ENCODE data around the gene LRRC27.

The LRRC27 gene

DNA sequence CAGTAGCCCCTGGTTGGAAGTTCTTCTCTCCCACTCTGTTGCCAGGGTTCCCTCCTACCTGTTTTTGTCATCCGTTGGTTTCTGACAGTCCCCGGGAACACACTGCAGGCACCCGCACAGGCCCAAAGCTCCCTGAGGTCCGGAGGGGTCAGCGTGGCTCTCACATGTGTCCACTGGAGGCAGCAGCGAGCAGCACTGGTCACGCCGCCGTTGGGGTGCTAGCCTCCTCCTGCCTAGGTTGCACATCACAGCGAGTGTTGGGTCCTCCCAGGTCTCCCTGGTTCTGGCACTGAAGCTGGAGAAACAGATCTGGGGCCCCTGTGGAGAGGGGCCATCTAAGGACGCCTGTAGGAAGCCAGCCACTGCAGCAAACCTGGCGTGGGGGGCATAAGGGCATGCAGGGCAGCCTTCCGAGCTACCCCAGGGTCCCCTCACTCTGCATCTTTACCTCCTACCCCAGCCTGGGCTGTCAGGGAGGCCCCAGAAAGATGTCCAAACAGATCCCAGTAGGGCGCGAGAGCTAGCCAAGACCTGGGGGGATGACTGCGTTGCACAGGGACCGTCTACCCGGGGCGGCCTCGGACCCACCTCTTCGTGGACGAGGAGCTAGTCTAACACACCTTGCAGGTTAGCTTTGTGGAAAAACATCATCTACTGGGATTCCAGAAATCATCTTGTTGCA lies 28.9 kb downstream of the LRRC27 start:
- Histone ChIP-seq H3K27ac (ENCODE audit: low read depth, low read length, poor library complexity, severe bottlenecking) (no peak overlapping the region), H2AFZ (ENCODE audit: low read length) (no peak overlapping the region), H3K4me2 (ENCODE audit: low read length) (no peak overlapping the region), H3K79me2 (ENCODE audit: insufficient read depth, low read length) (no peaks in the 10 kb centered on the region), H3F3A (ENCODE audit: insufficient read depth, low read length) (no peaks in the 10 kb centered on the region), H3K9ac (ENCODE audit: low read length) (no peak overlapping the region), H3K9me3 (ENCODE audit: low read length) (no peaks in the 10 kb centered on the region), H3K4me3 (ENCODE audit: low read depth, low read length, poor library complexity, severe bottlenecking) (no peak overlapping the region), H3K27me3 (ENCODE audit: insufficient read depth, low read length) (no peaks in the 10 kb centered on the region), H4K20me1 (ENCODE audit: insufficient read depth, low read length) (no peaks in the 10 kb centered on the region), H3K4me1 (ENCODE audit: insufficient read depth, low read length, severe bottlenecking) (no peaks in the 10 kb centered on the region), H3K9me2 (ENCODE audit: low read depth, low read length) (no peaks in the 10 kb centered on the region), H3K36me3 (ENCODE audit: insufficient read depth, low read length) (no peaks in the 10 kb centered on the region)
- no peak for TF ChIP-seq EZH2 (IDR thresholded peaks at IDR 0.05; ENCODE audit: borderline replicate concordance, low read length)
- TF ChIP-seq, protein P1, sequence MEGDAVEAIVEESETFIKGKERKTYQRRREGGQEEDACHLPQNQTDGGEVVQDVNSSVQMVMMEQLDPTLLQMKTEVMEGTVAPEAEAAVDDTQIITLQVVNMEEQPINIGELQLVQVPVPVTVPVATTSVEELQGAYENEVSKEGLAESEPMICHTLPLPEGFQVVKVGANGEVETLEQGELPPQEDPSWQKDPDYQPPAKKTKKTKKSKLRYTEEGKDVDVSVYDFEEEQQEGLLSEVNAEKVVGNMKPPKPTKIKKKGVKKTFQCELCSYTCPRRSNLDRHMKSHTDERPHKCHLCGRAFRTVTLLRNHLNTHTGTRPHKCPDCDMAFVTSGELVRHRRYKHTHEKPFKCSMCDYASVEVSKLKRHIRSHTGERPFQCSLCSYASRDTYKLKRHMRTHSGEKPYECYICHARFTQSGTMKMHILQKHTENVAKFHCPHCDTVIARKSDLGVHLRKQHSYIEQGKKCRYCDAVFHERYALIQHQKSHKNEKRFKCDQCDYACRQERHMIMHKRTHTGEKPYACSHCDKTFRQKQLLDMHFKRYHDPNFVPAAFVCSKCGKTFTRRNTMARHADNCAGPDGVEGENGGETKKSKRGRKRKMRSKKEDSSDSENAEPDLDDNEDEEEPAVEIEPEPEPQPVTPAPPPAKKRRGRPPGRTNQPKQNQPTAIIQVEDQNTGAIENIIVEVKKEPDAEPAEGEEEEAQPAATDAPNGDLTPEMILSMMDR (IDR thresholded peaks at IDR 0.05; ENCODE audit: low read length): peak; percentile 37

- no peaks in the 10 kb centered on the region for H3K9me2 ChIP-seq (ENCODE audit: low read depth, low read length)
- no peaks in the 10 kb centered on the region for H3K9me3 ChIP-seq (ENCODE audit: low read length)
- no peak overlapping the region for H3K9ac ChIP-seq (ENCODE audit: low read length)
- H2AFZ ChIP-seq (ENCODE audit: low read length): no peak overlapping the region
- H3K4me3 ChIP-seq (ENCODE audit: low read depth, low read length, poor library complexity, severe bottlenecking): no peak overlapping the region
- H3K36me3 ChIP-seq (ENCODE audit: insufficient read depth, low read length): no peaks in the 10 kb centered on the region
- no peak overlapping the region for H3K4me2 ChIP-seq (ENCODE audit: low read length)
- no peak overlapping the region for H3K27ac ChIP-seq (ENCODE audit: low read depth, low read length, poor library complexity, severe bottlenecking)
- no peaks in the 10 kb centered on the region for H3F3A ChIP-seq (ENCODE audit: insufficient read depth, low read length)
- H4K20me1 ChIP-seq (ENCODE audit: insufficient read depth, low read length): no peaks in the 10 kb centered on the region
- no peaks in the 10 kb centered on the region for H3K4me1 ChIP-seq (ENCODE audit: insufficient read depth, low read length, severe bottlenecking)
- H3K79me2 ChIP-seq (ENCODE audit: insufficient read depth, low read length): no peaks in the 10 kb centered on the region
- TF ChIP-seq, protein P1 (IDR thresholded peaks at IDR 0.05; ENCODE audit: low read length): no peak
- no peak for TF ChIP-seq EZH2 (IDR thresholded peaks at IDR 0.05; ENCODE audit: borderline replicate concordance, low read length)
- no peaks in the 10 kb centered on the region for H3K27me3 ChIP-seq (ENCODE audit: insufficient read depth, low read length)
These were observed 29.6 kb downstream of the LRRC27 start for GRCh38 chr10:132361581-132362101.

GRCh38 chr10:132362151-132362611 lies 30.2 kb downstream of the LRRC27 start:
- Histone ChIP-seq H3K9me2 (ENCODE audit: low read depth, low read length) (no peaks in the 10 kb centered on the region), H3K4me2 (ENCODE audit: low read length) (no peak overlapping the region), H3K4me1 (ENCODE audit: insufficient read depth, low read length, severe bottlenecking) (no peaks in the 10 kb centered on the region), H4K20me1 (ENCODE audit: insufficient read depth, low read length) (no peaks in the 10 kb centered on the region), H3K4me3 (ENCODE audit: low read depth, low read length, poor library complexity, severe bottlenecking) (no peak overlapping the region), H3F3A (ENCODE audit: insufficient read depth, low read length) (no peaks in the 10 kb centered on the region), H3K27ac (ENCODE audit: low read depth, low read length, poor library complexity, severe bottlenecking) (no peak overlapping the region), H3K36me3 (ENCODE audit: insufficient read depth, low read length) (no peaks in the 10 kb centered on the region), H2AFZ (ENCODE audit: low read length) (no peak overlapping the region), H3K79me2 (ENCODE audit: insufficient read depth, low read length) (no peaks in the 10 kb centered on the region), H3K27me3 (ENCODE audit: insufficient read depth, low read length) (no peaks in the 10 kb centered on the region), H3K9me3 (ENCODE audit: low read length) (no peaks in the 10 kb centered on the region), H3K9ac (ENCODE audit: low read length) (no peak overlapping the region)
- TF ChIP-seq EZH2 (IDR thresholded peaks at IDR 0.05; ENCODE audit: borderline replicate concordance, low read length): no peak
- TF ChIP-seq, protein P1 (IDR thresholded peaks at IDR 0.05; ENCODE audit: low read length): no peak

All from OCI-LY1 (cell line).